H1 (cell line): Measurements from ENCODE around the gene MAPT. TPM values are rescaled to one million over a fixed set of nuclear protein-coding genes. Genes with fewer than 3 reads are reported as not detected.

Experiments
- CTCF ChIA-PET: fragments of 300-600 bp; sonication (Branson Sonifier 250); formaldehyde crosslinking; loops from one replicate; lab custom pipeline; 2021; ENCODE audit not compliant: partially characterized antibody; lab: Charles Lee
- POLR2A ChIA-PET: fragments of 300-600 bp; sonication (Branson Sonifier 250); formaldehyde crosslinking; loops from one replicate; lab custom pipeline; 2021; ENCODE audit warnings: inconsistent platforms; ENCODE audit not compliant: partially characterized antibody; lab: Charles Lee
- DNase-seq, 2 experiments: peaks; one replicate each; pipeline versions ENCODE4 v3.0.0 to v3.0.0-alpha.2; 2010 to 2022; ENCODE audit warnings: low spot score in 2 of 2, low read depth in 1 of 2, mixed read lengths in 1 of 2
- FAIRE-seq: peaks from 2 replicates; lab custom pipeline; 2011; peaks lifted over from hg19 to GRCh38; lab: Jason Lieb, UNC
- H2AFZ ChIP-seq: 2 replicates; pipeline ENCODE4 v1.8.1; 2012; ENCODE audit warnings: low read length, inconsistent platforms
- H2AK5ac ChIP-seq: 2 replicates; pipeline ENCODE4 v1.6.1; 2013; ENCODE audit warnings: low read depth, low read length
- H2BK120ac ChIP-seq: replicated peaks from 2 replicates; pipeline ENCODE3; 2013; ENCODE audit warnings: low read depth, low read length, inconsistent platforms
- H2BK12ac ChIP-seq: 2 replicates; pipeline ENCODE4 v1.6.1; 2013; ENCODE audit warnings: low read depth, low read length
- H2BK15ac ChIP-seq: 2 replicates; pipeline ENCODE4 v1.6.1; 2013; ENCODE audit warnings: low read length
- H2BK20ac ChIP-seq: 2 replicates; pipeline ENCODE4 v1.6.1; 2013; ENCODE audit warnings: low read length
- H2BK5ac ChIP-seq: 2 replicates; pipeline ENCODE4 v1.6.1; 2013; ENCODE audit warnings: low read depth, low read length
- H3K14ac ChIP-seq: 2 replicates; pipeline ENCODE4 v1.6.1; 2013; ENCODE audit warnings: inconsistent platforms; ENCODE audit not compliant: insufficient read length
- H3K18ac ChIP-seq: 2 replicates; pipeline ENCODE4 v1.6.1; 2013; ENCODE audit warnings: low read length; ENCODE audit errors: extremely low read depth
- H3K23ac ChIP-seq: 2 replicates; pipeline ENCODE4 v1.6.1; 2013; ENCODE audit warnings: inconsistent platforms; ENCODE audit not compliant: insufficient read length
- H3K23me2 ChIP-seq: 2 replicates; pipeline ENCODE4 v1.6.1; 2013; ENCODE audit warnings: low read depth, low read length
- H3K27ac ChIP-seq: 2 replicates; pipeline ENCODE4 v1.6.1; 2011; ENCODE audit warnings: low read depth, low read length, inconsistent platforms
- H3K27me3 ChIP-seq, 4 experiments: replicated peaks in 1 of 4; 1 replicate in 1 of 4; 2 replicates in 3 of 4; pipeline versions ENCODE4 v1.6.1 to v1.8.1; 2011 to 2013; ENCODE audit warnings: low read length in 3 of 4, mild to moderate bottlenecking in 3 of 4, inconsistent platforms in 2 of 4, mixed read lengths in 2 of 4, moderate library complexity in 1 of 4; ENCODE audit not compliant: control insufficient read depth in 3 of 4, insufficient read depth in 3 of 4; ENCODE audit errors: extremely low read depth in 1 of 4
- H3K36me3 ChIP-seq, 4 experiments: 2 replicates each; pipeline versions ENCODE4 v1.6.1 to v1.8.1; 2011 to 2013; ENCODE audit warnings: mild to moderate bottlenecking in 4 of 4, low read length in 3 of 4, moderate library complexity in 2 of 4, control low read depth in 1 of 4, inconsistent platforms in 1 of 4; ENCODE audit not compliant: insufficient read depth in 4 of 4, control insufficient read depth in 2 of 4
- H3K4ac ChIP-seq: replicated peaks from 2 replicates; pipeline ENCODE3; 2013; ENCODE audit warnings: low read length, low read depth, mixed read lengths, inconsistent platforms; ENCODE audit not compliant: insufficient read length
- H3K4me1 ChIP-seq, 4 experiments: replicated peaks in 1 of 4; 1 replicate in 1 of 4; 2 replicates in 3 of 4; pipeline versions ENCODE4 v1.6.1 to v1.8.1; 2011 to 2013; ENCODE audit warnings: low read length in 3 of 4, inconsistent platforms in 2 of 4, mixed read lengths in 1 of 4; ENCODE audit not compliant: insufficient read depth in 4 of 4, control insufficient read depth in 3 of 4
- H3K4me2 ChIP-seq, 2 experiments: 2 replicates each; pipeline versions ENCODE4 v1.6.1 to v1.8.1; 2011 to 2013; ENCODE audit warnings: low read depth in 2 of 2, low read length in 2 of 2, control low read depth in 1 of 2, inconsistent platforms in 1 of 2, mild to moderate bottlenecking in 1 of 2; ENCODE audit not compliant: insufficient read depth in 1 of 2
- H3K4me3 ChIP-seq, 4 experiments: fragments of 200-600, 300-600 bp in 1 of 4; sonication (generic), shearing (Covaris generic), sonication (Bioruptor Twin) in 1 of 4; 2 replicates each; pipeline versions ENCODE4 v1.5.1 to v1.8.1; 2011 to 2016; ENCODE audit warnings: low read length in 4 of 4, low read depth in 3 of 4, control low read depth in 2 of 4, inconsistent platforms in 2 of 4, mild to moderate bottlenecking in 2 of 4, mixed read lengths in 1 of 4, moderate library complexity in 1 of 4; ENCODE audit not compliant: insufficient read depth in 2 of 4; ENCODE audit errors: extremely low read depth in 1 of 4
- H3K56ac ChIP-seq: replicated peaks from 2 replicates; pipeline ENCODE3; 2013; ENCODE audit warnings: low read depth, mild to moderate bottlenecking, mixed read lengths, low read length, inconsistent platforms; ENCODE audit not compliant: insufficient read length
- H3K79me1 ChIP-seq: 2 replicates; pipeline ENCODE4 v1.6.1; 2013; ENCODE audit warnings: low read depth, low read length, control low read depth
- H3K79me2 ChIP-seq, 2 experiments: 2 replicates each; pipeline versions ENCODE4 v1.6.1 to v1.8.1; 2012 to 2013; ENCODE audit warnings: low read length in 2 of 2, mild to moderate bottlenecking in 2 of 2, inconsistent platforms in 1 of 2; ENCODE audit not compliant: insufficient read depth in 2 of 2, control insufficient read depth in 1 of 2
- H3K9ac ChIP-seq, 4 experiments: replicated peaks in 1 of 4; 1 replicate in 1 of 4; 2 replicates in 3 of 4; pipeline versions ENCODE4 v1.6.1 to v1.8.1; 2011 to 2013; ENCODE audit warnings: low read depth in 3 of 4, low read length in 3 of 4, control low read depth in 2 of 4, mild to moderate bottlenecking in 2 of 4, moderate library complexity in 2 of 4, inconsistent platforms in 1 of 4; ENCODE audit errors: extremely low read depth in 1 of 4
- H3K9me3 ChIP-seq, 2 experiments: 2 replicates each; pipeline versions ENCODE4 v1.6.1 to v1.8.1; 2012 to 2013; ENCODE audit warnings: mild to moderate bottlenecking in 2 of 2, moderate library complexity in 2 of 2, control low read depth in 1 of 2, inconsistent platforms in 1 of 2, low read depth in 1 of 2, low read length in 1 of 2, mixed read lengths in 1 of 2; ENCODE audit not compliant: insufficient read depth in 2 of 2
- H4K20me1 ChIP-seq, 2 experiments: replicated peaks in 1 of 2; 2 replicates each; pipeline versions ENCODE3 to v1.8.1; 2011 to 2013; ENCODE audit warnings: inconsistent platforms in 2 of 2, low read length in 2 of 2, mild to moderate bottlenecking in 1 of 2; ENCODE audit not compliant: insufficient read depth in 2 of 2, control insufficient read depth in 1 of 2
- H4K5ac ChIP-seq: 2 replicates; pipeline ENCODE4 v1.6.1; 2013; ENCODE audit warnings: low read length, low read depth, mixed read lengths, inconsistent platforms; ENCODE audit not compliant: insufficient read length
- H4K8ac ChIP-seq: 2 replicates; pipeline ENCODE4 v1.8.0; 2013; ENCODE audit warnings: mild to moderate bottlenecking, moderate library complexity, low read length, inconsistent platforms; ENCODE audit not compliant: insufficient read depth; ENCODE audit errors: extremely low read depth
- H4K91ac ChIP-seq: replicated peaks from 2 replicates; pipeline ENCODE3; 2013; ENCODE audit warnings: low read length, mixed read lengths, inconsistent platforms; ENCODE audit not compliant: insufficient read length
- BCL11A ChIP-seq, 2 experiments: IDR thresholded peaks; one replicate each; pipeline ENCODE4 v1.6.1; 2011; ENCODE audit warnings: low read depth in 2 of 2, low read length in 2 of 2, mild to moderate bottlenecking in 2 of 2
- SUZ12 ChIP-seq: fragments of 200-600 bp; sonication (generic); IDR thresholded peaks from 2 replicates; pipeline ENCODE4 v1.6.1; 2012; ENCODE audit warnings: mild to moderate bottlenecking, inconsistent platforms, low read length, moderate library complexity, mixed read lengths
- TBP ChIP-seq: IDR thresholded peaks from 2 replicates; pipeline ENCODE4 v1.6.1; 2011; ENCODE audit warnings: low read depth, low read length, improper control_type of control experiment
- WGBS, 2 experiments: shearing (Covaris generic) in 1 of 2; methylation state at CpG; one replicate each; pipeline versions ENCODE4 v1.1.6 to v1.1.7; 2013 to 2015; ENCODE audit warnings: low lambda C conversion rate in 2 of 2, mixed read lengths in 2 of 2, inconsistent platforms in 1 of 2, low coverage in 1 of 2, missing lambda C conversion rate in 1 of 2; ENCODE audit not compliant: insufficient replicate concordance in 2 of 2, insufficient coverage in 1 of 2, insufficient read length in 1 of 2; ENCODE audit errors: extremely low coverage in 1 of 2, missing lambda C conversion rate in 1 of 2; 5-methylcytosine and 5-hydroxymethylcytosine counted together
- polyA plus RNA-seq, 7 experiments: library from polyadenylated mRNA; depleted of rRNA in 3 of 7; stranded (reverse) in 5 of 7; unstranded in 2 of 7; fragments of >200 nt in 5 of 7; fragments of 200-250 nt in 2 of 7; gene quantifications; 1 replicate in 5 of 7; 2 replicates in 1 of 7; 4 replicates in 1 of 7; pipeline versions ENCODE4 v1.2.1 to v1.2.3, GENCODE V29; 2011 to 2013; ENCODE audit warnings: missing spikeins in 2 of 7, mixed read lengths in 2 of 7
- total RNA-seq: library from RNA; stranded (reverse); fragmentation: NEBNext Ultra II Directional; extraction: Animal tissue kit (Norgen Biotek cat#: 25700); gene quantifications from 2 replicates; pipeline ENCODE4 v1.2.1, GENCODE V29; 2021

Gene MAPT
- total and polyA plus RNA-seq, 2 of the 8 experiments (the other 6 are each of a cell fraction or from before 2014, with no cell fraction given) = 0.54 to 1.7 TPM

GRCh38 chr17:46033392-46033791, 139.0 kb downstream of the MAPT start:
- no peaks in the 10 kb centered on the region for H3K79me2 ChIP-seq
- no peak for DNase-seq
- H4K20me1 ChIP-seq = peaks cover 0 to 5% of the 10 kb centered on the region in 2 experiments
- H2BK20ac ChIP-seq = no peak overlapping the region
- no peak overlapping the region for H2BK120ac ChIP-seq
- WGBS, 2 experiments = 94% methylated on average over 3 of the region's 3 CpGs; no CpG with 5 or more reads in 1 of the 2 experiments
- no peak overlapping the region for H4K8ac ChIP-seq
- H3K23me2 ChIP-seq = no peaks in the 10 kb centered on the region
- no peak overlapping the region for H4K5ac ChIP-seq
- no peak overlapping the region for H2AK5ac ChIP-seq
- no peak overlapping the region for H2BK12ac ChIP-seq
- no peak overlapping the region for H3K27ac ChIP-seq
- no peak overlapping the region for H3K4me2 ChIP-seq
- H3K4ac ChIP-seq = no peak overlapping the region
- H3K9me3 ChIP-seq = no peaks in the 10 kb centered on the region
- no peak overlapping the region for H4K91ac ChIP-seq
- no peak overlapping the region for H2AFZ ChIP-seq
- no peak overlapping the region for H2BK15ac ChIP-seq
- H3K27me3 ChIP-seq = no peaks in the 10 kb centered on the region
- no peak overlapping the region for H3K9ac ChIP-seq
- peaks cover 43 to 89% (median 74%) of the 10 kb centered on the region in 4 experiments for H3K36me3 ChIP-seq
- POLR2A ChIA-PET = interaction anchor here (1.6 kb wide), 1 partner anchor 23 kb away, joined by 4 read pairs; no protein-coding TSS in a partner anchor
- no peak overlapping the region for H3K18ac ChIP-seq
- no peak overlapping the region for H3K56ac ChIP-seq
- peaks cover 0 to 8% (median 4%) of the 10 kb centered on the region in 4 experiments; a peak in 4 of 7 replicates for H3K4me1 ChIP-seq
- FAIRE-seq = no peak
- H3K4me3 ChIP-seq = no peak overlapping the region
- H2BK5ac ChIP-seq = no peak overlapping the region
- H3K79me1 ChIP-seq = peaks cover 3% of the 10 kb centered on the region; the same call in 1 of the 2 replicates
- H3K23ac ChIP-seq = no peak overlapping the region
- H3K14ac ChIP-seq = no peak overlapping the region
- CTCF ChIA-PET = interaction anchor here (0.6 to 3.4 kb wide), 6 partner anchors 8 to 35 kb away, joined by 3 to 18 read pairs (median 5); no protein-coding TSS in a partner anchor
- TF ChIP-seq TBP (no peak), BCL11A (IDR thresholded peaks at IDR 0.05; ENCODE audit: low read depth in 2 of 2, low read length in 2 of 2) (no peak), SUZ12 (no peak)
